Kidney epithelial cell (primary cell): Measurements from ENCODE around the gene GTF2H1. TPM values are rescaled to one million over a fixed set of nuclear protein-coding genes. Genes with fewer than 3 reads are reported as not detected.
"Not testable (repeated sequence)": the region's sequence is repeated elsewhere in the genome, so short reads cannot be mapped to it uniquely, and the experiment has no call there.

ENCODE experiments used
- DNase-seq: peaks from one replicate; pipeline ENCODE4 v3.0.0-alpha.2; 2010; ENCODE audit warnings: low read depth
- H3K27me3 ChIP-seq: 2 replicates; pipeline ENCODE4 v1.6.0; 2011; ENCODE audit warnings: low read length; ENCODE audit not compliant: control insufficient read depth, insufficient read depth
- H3K36me3 ChIP-seq: 2 replicates; pipeline ENCODE4 v1.5.1; 2011; ENCODE audit warnings: low read length; ENCODE audit not compliant: control insufficient read depth, insufficient read depth
- H3K4me3 ChIP-seq: 2 replicates; pipeline ENCODE4 v1.5.1; 2011; ENCODE audit warnings: low read depth, mild to moderate bottlenecking, control low read depth, low read length
- total RNA-seq: library from RNA; depleted of rRNA; stranded (reverse); fragments of >200 nt; gene quantifications from 2 replicates; pipeline ENCODE4 v1.2.3, GENCODE V29; 2015
- TF ChIP-seq, protein P1 (sequence below): IDR thresholded peaks from 2 replicates; pipeline ENCODE4 v1.5.1; 2011; ENCODE audit warnings: mild to moderate bottlenecking, moderate library complexity, low read length, control low read depth, inconsistent platforms; ENCODE audit not compliant: insufficient read depth, poor library complexity, severe bottlenecking

GTF2H1 gene
- total RNA-seq, 1 donor from 2014 or later: 57.2 TPM

DNA sequence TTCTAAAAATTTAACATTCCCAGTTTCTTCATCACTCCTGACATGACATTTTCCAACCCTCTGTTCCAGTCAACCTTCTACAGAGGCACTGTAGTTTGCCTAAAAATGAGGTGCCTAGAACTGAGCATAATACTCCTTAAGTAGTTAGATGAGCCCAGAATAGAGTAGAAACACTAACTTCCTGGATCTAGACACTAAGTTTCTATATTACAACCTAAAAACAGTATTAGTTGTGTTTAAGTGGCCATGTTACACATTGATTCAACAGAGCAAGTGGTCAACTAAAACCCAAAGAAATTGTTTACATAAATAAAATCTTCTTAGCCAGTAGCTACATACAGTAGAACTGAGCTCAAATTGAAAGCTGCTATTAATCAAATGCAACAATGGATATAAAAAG is 1.8 kb upstream of the GTF2H1 start:
- Histone ChIP-seq H3K36me3 (no peaks in the 10 kb centered on the region), H3K4me3 (peak overlapping the region; percentile 81), H3K27me3 (no peaks in the 10 kb centered on the region)
- TF ChIP-seq, protein P1, sequence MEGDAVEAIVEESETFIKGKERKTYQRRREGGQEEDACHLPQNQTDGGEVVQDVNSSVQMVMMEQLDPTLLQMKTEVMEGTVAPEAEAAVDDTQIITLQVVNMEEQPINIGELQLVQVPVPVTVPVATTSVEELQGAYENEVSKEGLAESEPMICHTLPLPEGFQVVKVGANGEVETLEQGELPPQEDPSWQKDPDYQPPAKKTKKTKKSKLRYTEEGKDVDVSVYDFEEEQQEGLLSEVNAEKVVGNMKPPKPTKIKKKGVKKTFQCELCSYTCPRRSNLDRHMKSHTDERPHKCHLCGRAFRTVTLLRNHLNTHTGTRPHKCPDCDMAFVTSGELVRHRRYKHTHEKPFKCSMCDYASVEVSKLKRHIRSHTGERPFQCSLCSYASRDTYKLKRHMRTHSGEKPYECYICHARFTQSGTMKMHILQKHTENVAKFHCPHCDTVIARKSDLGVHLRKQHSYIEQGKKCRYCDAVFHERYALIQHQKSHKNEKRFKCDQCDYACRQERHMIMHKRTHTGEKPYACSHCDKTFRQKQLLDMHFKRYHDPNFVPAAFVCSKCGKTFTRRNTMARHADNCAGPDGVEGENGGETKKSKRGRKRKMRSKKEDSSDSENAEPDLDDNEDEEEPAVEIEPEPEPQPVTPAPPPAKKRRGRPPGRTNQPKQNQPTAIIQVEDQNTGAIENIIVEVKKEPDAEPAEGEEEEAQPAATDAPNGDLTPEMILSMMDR: no peak
- DNase-seq: no peak

DNA sequence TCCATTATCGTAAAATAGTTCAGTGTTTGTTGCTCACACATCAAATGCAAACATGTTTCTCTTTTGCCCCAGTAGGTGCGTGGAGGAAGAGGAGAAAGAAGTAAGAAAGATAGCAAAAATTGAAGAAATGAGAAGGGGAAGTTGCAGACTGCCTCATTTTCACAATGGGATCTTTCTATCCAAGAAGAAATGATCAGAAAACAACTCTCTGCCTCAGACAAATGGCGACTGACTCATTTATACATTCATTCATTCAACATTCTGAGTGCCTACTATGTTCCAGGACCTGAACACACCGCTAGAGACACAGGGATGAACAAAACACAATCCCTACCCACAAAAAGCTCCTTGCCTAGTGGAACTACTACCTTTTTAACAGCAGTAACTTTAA is 794 bp upstream of the GTF2H1 start:
- no peaks in the 10 kb centered on the region for H3K27me3 ChIP-seq
- H3K4me3 ChIP-seq: peak overlapping the region; percentile 81
- TF ChIP-seq, protein P1: no peak
- no peak for DNase-seq
- H3K36me3 ChIP-seq: no peaks in the 10 kb centered on the region

- H3K36me3 ChIP-seq: peaks cover 2% of the 10 kb centered on the region
- no peaks in the 10 kb centered on the region for H3K27me3 ChIP-seq
- no peak for DNase-seq
- TF ChIP-seq, protein P1: no peak
- peak overlapping the region; percentile 81 for H3K4me3 ChIP-seq
These were observed 627 bp downstream of the GTF2H1 start for GRCh38 chr11:18322818-18323570.

DNA sequence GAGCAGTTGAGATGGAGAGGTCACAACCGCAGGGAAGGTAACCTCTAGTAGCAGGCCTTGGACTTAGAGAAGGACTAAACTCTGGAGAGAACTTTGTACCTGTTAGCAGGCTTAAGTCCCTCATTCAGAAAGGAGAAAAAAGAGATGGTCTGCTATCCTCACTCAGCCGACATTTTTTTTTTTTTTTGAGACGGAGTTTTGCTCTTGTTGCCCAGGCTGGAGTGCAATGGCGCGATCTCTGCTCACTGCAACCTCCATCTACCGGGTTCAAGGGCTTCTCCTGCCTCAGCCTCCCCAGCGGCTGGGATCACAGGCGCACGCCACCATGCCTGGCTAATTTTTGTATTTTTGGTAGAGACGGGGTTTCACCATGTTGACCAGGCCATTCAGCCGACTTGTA is 1.5 kb downstream of the GTF2H1 start:
- DNase-seq, H3K27me3 ChIP-seq, H3K4me3 ChIP-seq, H3K36me3 ChIP-seq: not testable (repeated sequence)

GRCh38 chr11:18324381-18324780 is 2.0 kb downstream of the GTF2H1 start:
- no peaks in the 10 kb centered on the region for H3K27me3 ChIP-seq
- TF ChIP-seq, protein P1: no peak
- no peak for DNase-seq
- H3K36me3 ChIP-seq: peaks cover 2% of the 10 kb centered on the region
- no peak overlapping the region for H3K4me3 ChIP-seq

DNA sequence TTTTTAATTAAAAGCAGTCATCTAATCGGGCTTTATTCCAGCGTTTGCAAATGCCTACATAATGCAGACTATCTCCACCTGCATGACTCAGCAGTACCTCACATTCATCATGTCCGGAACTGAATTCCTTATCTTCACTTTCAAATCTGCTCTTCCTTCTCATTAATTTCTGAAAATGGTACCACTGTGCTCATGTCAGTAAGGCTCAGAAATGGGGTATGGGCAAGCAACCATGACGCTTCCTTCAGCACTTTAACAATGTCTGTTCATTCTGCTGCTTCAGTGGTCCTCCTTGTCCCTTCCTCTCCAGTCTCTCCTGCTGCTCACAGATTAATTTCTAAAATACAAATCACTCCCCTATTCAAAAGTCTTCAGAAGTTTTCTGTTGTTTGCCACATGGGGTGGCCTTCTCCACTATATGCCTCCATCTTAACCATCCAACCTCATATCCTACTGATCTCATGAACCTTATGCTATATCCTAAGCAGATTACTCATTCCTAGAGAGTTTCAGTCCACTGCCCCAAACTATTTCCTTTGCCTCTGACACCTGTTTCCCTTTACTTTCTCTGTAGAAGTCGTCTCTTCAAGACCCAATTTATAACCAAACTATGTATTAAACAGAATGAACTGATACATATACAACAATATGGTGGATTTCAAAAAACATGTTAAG is 7.0 kb downstream of the GTF2H1 start:
- no peak for DNase-seq
- H3K36me3 ChIP-seq: peaks cover 2% of the 10 kb centered on the region
- TF ChIP-seq, protein P1: no peak
- H3K27me3 ChIP-seq: no peaks in the 10 kb centered on the region
- no peak overlapping the region for H3K4me3 ChIP-seq
